ENCODE measurements around the gene GATAD2A.
A peak's percentile ranks its signal among the peaks of the same experiment; 100 is the strongest.

GATAD2A gene

GRCh38 chr19:19547674-19548336, 142.3 kb downstream of the GATAD2A start:
- no peak for DNase-seq (ENCODE audit: low spot score)

GRCh38 chr19:19548915-19549759, 143.7 kb downstream of the GATAD2A start:
- no peak for DNase-seq (ENCODE audit: low spot score)

GRCh38 chr19:19549804-19550464, 144.5 kb downstream of the GATAD2A start:
- DNase-seq (ENCODE audit: low spot score): no peak

- DNase-seq (ENCODE audit: low spot score): no peak
Measured at GRCh38 chr19:19550485-19550929, 145.0 kb downstream of the GATAD2A start.

- DNase-seq (ENCODE audit: low spot score): no peak
Measured at GRCh38 chr19:19550972-19551852, 145.7 kb downstream of the GATAD2A start.

GRCh38 chr19:19551853-19552192, 146.3 kb downstream of the GATAD2A start:
- DNase-seq (ENCODE audit: low spot score): no peak

GRCh38 chr19:19552798-19553197, 147.3 kb downstream of the GATAD2A start:
- peak; percentile 75 for DNase-seq (ENCODE audit: low spot score)

- no peak for DNase-seq (ENCODE audit: low spot score)
Measured at GRCh38 chr19:19553670-19554069, 148.2 kb downstream of the GATAD2A start.

- DNase-seq (ENCODE audit: low spot score): peak; percentile 83
Measured at GRCh38 chr19:19554074-19555023, 148.9 kb downstream of the GATAD2A start.

GRCh38 chr19:19558055-19558454, 152.6 kb downstream of the GATAD2A start:
- DNase-seq (ENCODE audit: low spot score): no peak

Data from ecto neural progenitor cell (in vitro differentiated cells).